Liver (tissue), 3 donors: ENCODE data around the gene CPEB1.

Experiments used
- CTCF ChIP-seq: fragments of 150-350 bp; IDR thresholded peaks from 2 replicates; pipeline ENCODE4 v1.5.1; 2017; ENCODE audit warnings: improper control_type of control experiment, low read depth, low read length; ENCODE audit not compliant: missing input control
- JUND ChIP-seq, 2 donors: IDR thresholded peaks; 2 replicates each; pipeline ENCODE4 v1.6.1; 2016; ENCODE audit warnings: antibody characterized with exemption in 2 of 2
- RXRA ChIP-seq, 2 donors: IDR thresholded peaks; 2 replicates each; pipeline ENCODE4 v1.6.1; 2017 to 2018; ENCODE audit warnings: antibody characterized with exemption in 2 of 2, mild to moderate bottlenecking in 1 of 2
- SP1 ChIP-seq: IDR thresholded peaks from 2 replicates; pipeline ENCODE4 v1.6.1; 2018; ENCODE audit warnings: antibody characterized with exemption, mild to moderate bottlenecking
- TAF1 ChIP-seq: conservative IDR thresholded peaks from 2 replicates; pipeline ENCODE4 v1.6.1; 2016; ENCODE audit warnings: antibody characterized with exemption, mild to moderate bottlenecking
- YY1 ChIP-seq: IDR thresholded peaks from 2 replicates; pipeline ENCODE4 v1.6.1; 2016; ENCODE audit warnings: antibody characterized with exemption, mild to moderate bottlenecking
- ZBTB33 ChIP-seq: IDR thresholded peaks from 2 replicates; pipeline ENCODE4 v1.6.1; 2016; ENCODE audit warnings: antibody characterized with exemption
- TF ChIP-seq, protein P1 (sequence below): IDR thresholded peaks from 2 replicates; pipeline ENCODE4 v1.6.1; 2016; ENCODE audit warnings: antibody characterized with exemption
- TF ChIP-seq, protein P2 (sequence below): IDR thresholded peaks from 2 replicates; pipeline ENCODE4 v1.6.1; 2016; ENCODE audit warnings: antibody characterized with exemption, mild to moderate bottlenecking
- donor health status: healthy.
- donor health status: healthy.

GRCh38 chr15:82570721-82571508, 76.2 kb downstream of the CPEB1 start:
- TF ChIP-seq TAF1 (no peak), ZBTB33 (no peak), CTCF (no peak), JUND (IDR thresholded peaks at IDR 0.05) (no peak), SP1 (no peak), YY1 (no peak), RXRA (IDR thresholded peaks at IDR 0.05) (no peak)
- TF ChIP-seq, protein P1, sequence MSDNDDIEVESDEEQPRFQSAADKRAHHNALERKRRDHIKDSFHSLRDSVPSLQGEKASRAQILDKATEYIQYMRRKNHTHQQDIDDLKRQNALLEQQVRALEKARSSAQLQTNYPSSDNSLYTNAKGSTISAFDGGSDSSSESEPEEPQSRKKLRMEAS = no peak
- TF ChIP-seq, protein P2, sequence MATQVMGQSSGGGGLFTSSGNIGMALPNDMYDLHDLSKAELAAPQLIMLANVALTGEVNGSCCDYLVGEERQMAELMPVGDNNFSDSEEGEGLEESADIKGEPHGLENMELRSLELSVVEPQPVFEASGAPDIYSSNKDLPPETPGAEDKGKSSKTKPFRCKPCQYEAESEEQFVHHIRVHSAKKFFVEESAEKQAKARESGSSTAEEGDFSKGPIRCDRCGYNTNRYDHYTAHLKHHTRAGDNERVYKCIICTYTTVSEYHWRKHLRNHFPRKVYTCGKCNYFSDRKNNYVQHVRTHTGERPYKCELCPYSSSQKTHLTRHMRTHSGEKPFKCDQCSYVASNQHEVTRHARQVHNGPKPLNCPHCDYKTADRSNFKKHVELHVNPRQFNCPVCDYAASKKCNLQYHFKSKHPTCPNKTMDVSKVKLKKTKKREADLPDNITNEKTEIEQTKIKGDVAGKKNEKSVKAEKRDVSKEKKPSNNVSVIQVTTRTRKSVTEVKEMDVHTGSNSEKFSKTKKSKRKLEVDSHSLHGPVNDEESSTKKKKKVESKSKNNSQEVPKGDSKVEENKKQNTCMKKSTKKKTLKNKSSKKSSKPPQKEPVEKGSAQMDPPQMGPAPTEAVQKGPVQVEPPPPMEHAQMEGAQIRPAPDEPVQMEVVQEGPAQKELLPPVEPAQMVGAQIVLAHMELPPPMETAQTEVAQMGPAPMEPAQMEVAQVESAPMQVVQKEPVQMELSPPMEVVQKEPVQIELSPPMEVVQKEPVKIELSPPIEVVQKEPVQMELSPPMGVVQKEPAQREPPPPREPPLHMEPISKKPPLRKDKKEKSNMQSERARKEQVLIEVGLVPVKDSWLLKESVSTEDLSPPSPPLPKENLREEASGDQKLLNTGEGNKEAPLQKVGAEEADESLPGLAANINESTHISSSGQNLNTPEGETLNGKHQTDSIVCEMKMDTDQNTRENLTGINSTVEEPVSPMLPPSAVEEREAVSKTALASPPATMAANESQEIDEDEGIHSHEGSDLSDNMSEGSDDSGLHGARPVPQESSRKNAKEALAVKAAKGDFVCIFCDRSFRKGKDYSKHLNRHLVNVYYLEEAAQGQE = no peak
